SK-N-SH (cell line): ENCODE results near the gene MSX1. TPM values are rescaled to one million over a fixed set of nuclear protein-coding genes. Genes with fewer than 3 reads are reported as not detected.

Experiments used
- CTCF ChIA-PET: fragments of 300-600, 350-600 bp; formaldehyde crosslinking; extraction: SDS; loops from one replicate; lab custom pipeline; 2021; lab: Yijun Ruan, JAX
- POLR2A ChIA-PET: fragments of 350-600 bp; sonication (Branson Sonifier 250); formaldehyde crosslinking; extraction: SDS; loops from one replicate; lab custom pipeline; 2020; ENCODE audit warnings: antibody characterized with exemption, inconsistent platforms; lab: Yijun Ruan, JAX
- DNase-seq: peaks from one replicate; pipeline ENCODE4 v3.0.0; 2012
- H2AFZ ChIP-seq: fragments of 200-600 bp; sonication (generic); 2 replicates; pipeline ENCODE4 v1.8.1; 2016; ENCODE audit warnings: antibody characterized with exemption, mild to moderate bottlenecking, low read depth
- H3F3A ChIP-seq: fragments of 200-600 bp; sonication (generic); replicated peaks from 2 replicates; pipeline ENCODE3; 2016; ENCODE audit warnings: antibody characterized with exemption, mild to moderate bottlenecking; ENCODE audit not compliant: insufficient read depth
- H3K27ac ChIP-seq, 2 experiments: fragments of 200-500 bp in 1 of 2; fragments of 200-600 bp in 1 of 2; sonication (Bioruptor generic) in 1 of 2; sonication (generic), shearing (Covaris generic) in 1 of 2; 2 replicates each; pipeline versions ENCODE4 v1.5.1 to v1.6.1; 2014 to 2016; ENCODE audit warnings: low read depth in 2 of 2, inconsistent platforms in 1 of 2, low read length in 1 of 2, mild to moderate bottlenecking in 1 of 2, mixed read lengths in 1 of 2
- H3K27me3 ChIP-seq: fragments of 200-600 bp; sonication (generic), shearing (Covaris generic); 2 replicates; pipeline ENCODE4 v1.6.1; 2016; ENCODE audit warnings: mixed run types; ENCODE audit not compliant: insufficient read depth
- H3K36me3 ChIP-seq, 2 experiments: fragments of 200-500 bp in 1 of 2; fragments of 200-600 bp in 1 of 2; sonication (Bioruptor generic) in 1 of 2; sonication (generic) in 1 of 2; replicated peaks in 1 of 2; 2 replicates each; pipeline versions ENCODE3 to v1.5.1; 2014 to 2016; ENCODE audit warnings: low read length in 1 of 2, mild to moderate bottlenecking in 1 of 2; ENCODE audit not compliant: insufficient read depth in 2 of 2, control insufficient read depth in 1 of 2
- H3K4me1 ChIP-seq, 2 experiments: fragments of 200-500 bp in 1 of 2; fragments of 200-600 bp in 1 of 2; sonication (Bioruptor generic) in 1 of 2; sonication (generic), shearing (Covaris generic) in 1 of 2; 2 replicates each; pipeline versions ENCODE4 v1.5.1 to v1.6.1; 2014 to 2016; ENCODE audit warnings: low read depth in 1 of 2, low read length in 1 of 2, mixed run types in 1 of 2; ENCODE audit not compliant: insufficient read depth in 2 of 2, control insufficient read depth in 1 of 2
- H3K4me2 ChIP-seq: fragments of 200-600 bp; sonication (generic), shearing (Covaris generic); 2 replicates; pipeline ENCODE4 v1.6.1; 2017; ENCODE audit warnings: mixed run types
- H3K4me3 ChIP-seq, 2 experiments: fragments of 200-500 bp in 1 of 2; fragments of 200-600 bp in 1 of 2; sonication (Bioruptor generic) in 1 of 2; sonication (generic), shearing (Covaris generic) in 1 of 2; 2 replicates each; pipeline versions ENCODE4 v1.5.1 to v1.8.1; 2014 to 2016; ENCODE audit warnings: low read depth in 2 of 2, inconsistent platforms in 1 of 2, low read length in 1 of 2, mild to moderate bottlenecking in 1 of 2, mixed read lengths in 1 of 2, moderate library complexity in 1 of 2
- H3K79me2 ChIP-seq: fragments of 200-600 bp; sonication (generic); 2 replicates; pipeline ENCODE4 v1.8.1; 2017; ENCODE audit warnings: mild to moderate bottlenecking; ENCODE audit not compliant: insufficient read depth
- H3K9ac ChIP-seq: fragments of 200-600 bp; sonication (generic); 2 replicates; pipeline ENCODE4 v1.6.1; 2017; ENCODE audit warnings: mixed run types
- H3K9me2 ChIP-seq: fragments of 200-600 bp; sonication (generic); 2 replicates; pipeline ENCODE4 v1.6.1; 2017; ENCODE audit warnings: mixed run types
- H3K9me3 ChIP-seq: fragments of 200-600 bp; sonication (generic); 2 replicates; pipeline ENCODE4 v1.6.1; 2017; ENCODE audit warnings: mixed run types, mild to moderate bottlenecking, moderate library complexity
- H4K20me1 ChIP-seq: fragments of 200-600 bp; sonication (generic); 2 replicates; pipeline ENCODE4 v1.6.1; 2017; ENCODE audit warnings: mild to moderate bottlenecking, mixed run types; ENCODE audit not compliant: insufficient read depth
- CTCF ChIP-seq: fragments of 200-600 bp; sonication (generic); IDR thresholded peaks from 2 replicates; pipeline ENCODE4 v1.6.1; 2017; ENCODE audit warnings: antibody characterized with exemption, mild to moderate bottlenecking, moderate library complexity
- ELF1 ChIP-seq: IDR thresholded peaks from 2 replicates; pipeline ENCODE4 v1.4.0; 2012
- EP300 ChIP-seq, 2 experiments: IDR thresholded peaks; 2 replicates each; pipeline versions ENCODE4 v1.4.0 to v1.6.1; 2012; ENCODE audit warnings: borderline replicate concordance in 1 of 2, low read depth in 1 of 2, low read length in 1 of 2
- EZH2phosphoT487 ChIP-seq: fragments of 200-600 bp; sonication (generic); IDR thresholded peaks from 2 replicates; pipeline ENCODE4 v1.6.1; 2017; ENCODE audit warnings: low read depth, mixed run types, mild to moderate bottlenecking, antibody characterized with exemption, moderate library complexity, borderline replicate concordance
- FOSL2 ChIP-seq: IDR thresholded peaks from 2 replicates; pipeline ENCODE4 v1.4.0; 2012; ENCODE audit warnings: low read depth, mild to moderate bottlenecking, moderate library complexity, borderline replicate concordance
- FOXM1 ChIP-seq: IDR thresholded peaks from 2 replicates; pipeline ENCODE4 v1.4.0; 2012; ENCODE audit warnings: low read depth, mild to moderate bottlenecking
- GABPA ChIP-seq: IDR thresholded peaks from 2 replicates; pipeline ENCODE4 v1.4.0; 2012; ENCODE audit warnings: low read depth, mild to moderate bottlenecking
- JUND ChIP-seq: IDR thresholded peaks from 2 replicates; pipeline ENCODE4 v1.4.0; 2012
- PBX3 ChIP-seq: IDR thresholded peaks from 2 replicates; pipeline ENCODE4; 2012
- RCOR1 ChIP-seq: fragments of 150-350 bp; IDR thresholded peaks from 2 replicates; pipeline ENCODE4 v1.6.1; 2017; ENCODE audit warnings: antibody characterized with exemption, low read length
- REST ChIP-seq: IDR thresholded peaks from 2 replicates; pipeline ENCODE4 v1.6.1; 2012; ENCODE audit warnings: mild to moderate bottlenecking, low read depth, low read length, moderate library complexity
- RXRA ChIP-seq: IDR thresholded peaks from 2 replicates; pipeline ENCODE4 v1.4.0; 2012; ENCODE audit warnings: low read depth, mild to moderate bottlenecking, borderline replicate concordance
- SMC3 ChIP-seq: IDR thresholded peaks from 2 replicates; pipeline ENCODE4 v1.6.1; 2012; ENCODE audit warnings: low read depth, low read length, improper control_type of control experiment
- TEAD4 ChIP-seq: IDR thresholded peaks from 2 replicates; pipeline ENCODE4 v1.4.0; 2012; ENCODE audit warnings: mild to moderate bottlenecking, borderline replicate concordance; ENCODE audit not compliant: insufficient read depth
- USF1 ChIP-seq: IDR thresholded peaks from 2 replicates; pipeline ENCODE4 v1.4.0; 2012; ENCODE audit warnings: low read depth, borderline replicate concordance
- USF2 ChIP-seq: fragments of 150-350 bp; IDR thresholded peaks from 2 replicates; pipeline ENCODE4 v1.6.1; 2017; ENCODE audit warnings: antibody characterized with exemption, low read length, low read depth, borderline replicate concordance
- YY1 ChIP-seq: IDR thresholded peaks from 2 replicates; pipeline ENCODE4 v1.4.0; 2012; ENCODE audit warnings: low read depth, mild to moderate bottlenecking
- WGBS: methylation state at CpG from one replicate; pipeline ENCODE4 v1.1.6; 2017; ENCODE audit warnings: low lambda C conversion rate; 5-methylcytosine and 5-hydroxymethylcytosine counted together
- polyA plus RNA-seq, 3 experiments: library from polyadenylated mRNA; depleted of rRNA; stranded (reverse); fragments of >200 nt; gene quantifications; 2 replicates each; pipeline ENCODE4 v1.2.3, GENCODE V29; 2012

MSX1 gene
- polyA plus RNA-seq, 1 of the 3 experiments (the other 2 are of a cell fraction) = 2.1 TPM

- POLR2A ChIA-PET = no interaction called here
- no peaks in the 10 kb centered on the region for H4K20me1 ChIP-seq
- H3K4me2 ChIP-seq = no peak overlapping the region
- H3K27ac ChIP-seq = no peak overlapping the region
- peaks cover 35% of the 10 kb centered on the region for H3K27me3 ChIP-seq
- H3K79me2 ChIP-seq = no peaks in the 10 kb centered on the region
- CTCF ChIA-PET = interaction anchor here (1.1 to 1.5 kb wide), 2 partner anchors 90 to 371 kb away, joined by 4 to 5 read pairs; no protein-coding TSS in a partner anchor
- H3K36me3 ChIP-seq = no peaks in the 10 kb centered on the region
- H3K4me3 ChIP-seq = no peak overlapping the region
- no peaks in the 10 kb centered on the region for H3K9me3 ChIP-seq
- DNase-seq = no peak
- TF ChIP-seq GABPA (no peak), EZH2phosphoT487 (no peak), USF1 (no peak), JUND (no peak), REST (no peak)
- TF ChIP-seq, all 33 proteins: peak for 0
- Histone ChIP-seq H3K9me2 (no peaks in the 10 kb centered on the region), H3F3A (peaks cover 5% of the 10 kb centered on the region), H3K4me1 (peaks cover 0 to 4% of the 10 kb centered on the region in 2 experiments; a peak in 1 of 4 replicates), H2AFZ (no peak overlapping the region), H3K9ac (no peak overlapping the region)
- 85% methylated on average over 7 of the region's 7 CpGs for WGBS
These were observed 7.6 kb upstream of the MSX1 start for GRCh38 chr4:4851906-4852305.

GRCh38 chr4:4852591-4853362, 6.7 kb upstream of the MSX1 start:
- 19% methylated on average over 37 of the region's 42 CpGs for WGBS
- Histone ChIP-seq H3K79me2 (no peaks in the 10 kb centered on the region), H3K9ac (peak overlapping the region; percentile 17; the same call in 1 of the 2 replicates), H3F3A (peaks cover 5% of the 10 kb centered on the region), H2AFZ (peak overlapping the region; percentile 68), H3K4me2 (peak overlapping the region; percentile 77), H3K9me2 (no peaks in the 10 kb centered on the region), H3K36me3 (no peaks in the 10 kb centered on the region), H4K20me1 (no peaks in the 10 kb centered on the region), H3K27ac (no peak overlapping the region), H3K27me3 (peaks cover 44% of the 10 kb centered on the region), H3K4me3 (peak overlapping the region; percentile 13 to 46; a peak in 3 of 4 replicates), H3K4me1 (peaks cover 0 to 4% of the 10 kb centered on the region in 2 experiments; a peak in 1 of 4 replicates), H3K9me3 (no peaks in the 10 kb centered on the region)
- DNase-seq = peak; percentile 79
- CTCF ChIA-PET = interaction anchor here (0.7 to 1.5 kb wide), 6 partner anchors 9 to 372 kb away, joined by 3 to 5 read pairs (median 4); no protein-coding TSS in a partner anchor
- POLR2A ChIA-PET = interaction anchor here (0.8 kb wide), 1 partner anchor 10 kb away, joined by 4 read pairs; no protein-coding TSS in a partner anchor
- TF ChIP-seq FOSL2 (no peak; the same call in 1 of the 2 replicates), RCOR1 (no peak), EP300 (IDR thresholded peaks at IDR 0.05; ENCODE audit: borderline replicate concordance in 1 of 2, low read depth in 1 of 2, low read length in 1 of 2) (no peak), TEAD4 (no peak), EZH2phosphoT487 (no peak), PBX3 (peak; percentile 18; the same call in 1 of the 2 replicates), SMC3 (no peak), ELF1 (no peak), FOXM1 (no peak), YY1 (no peak), GABPA (0 out of 2 replicates have a peak, but pooled peaks have one; percentile 18), CTCF (peak; percentile 45; the same call in 1 of the 2 replicates), USF2 (no peak), RXRA (no peak)
